Left forelimb (tissue), 1 donor: ENCODE measurements around the gene TMEM121B.
A peak's percentile ranks its signal among the peaks of the same experiment; 100 is the strongest.
"Not testable (repeated sequence)": the region's sequence is repeated elsewhere in the genome, so short reads cannot be mapped to it uniquely, and the experiment has no call there.

Source experiments
- DNase-seq: peaks from one replicate; pipeline ENCODE4 v3.0.0-alpha.2; 2018; ENCODE audit warnings: low spot score

The TMEM121B gene

DNA sequence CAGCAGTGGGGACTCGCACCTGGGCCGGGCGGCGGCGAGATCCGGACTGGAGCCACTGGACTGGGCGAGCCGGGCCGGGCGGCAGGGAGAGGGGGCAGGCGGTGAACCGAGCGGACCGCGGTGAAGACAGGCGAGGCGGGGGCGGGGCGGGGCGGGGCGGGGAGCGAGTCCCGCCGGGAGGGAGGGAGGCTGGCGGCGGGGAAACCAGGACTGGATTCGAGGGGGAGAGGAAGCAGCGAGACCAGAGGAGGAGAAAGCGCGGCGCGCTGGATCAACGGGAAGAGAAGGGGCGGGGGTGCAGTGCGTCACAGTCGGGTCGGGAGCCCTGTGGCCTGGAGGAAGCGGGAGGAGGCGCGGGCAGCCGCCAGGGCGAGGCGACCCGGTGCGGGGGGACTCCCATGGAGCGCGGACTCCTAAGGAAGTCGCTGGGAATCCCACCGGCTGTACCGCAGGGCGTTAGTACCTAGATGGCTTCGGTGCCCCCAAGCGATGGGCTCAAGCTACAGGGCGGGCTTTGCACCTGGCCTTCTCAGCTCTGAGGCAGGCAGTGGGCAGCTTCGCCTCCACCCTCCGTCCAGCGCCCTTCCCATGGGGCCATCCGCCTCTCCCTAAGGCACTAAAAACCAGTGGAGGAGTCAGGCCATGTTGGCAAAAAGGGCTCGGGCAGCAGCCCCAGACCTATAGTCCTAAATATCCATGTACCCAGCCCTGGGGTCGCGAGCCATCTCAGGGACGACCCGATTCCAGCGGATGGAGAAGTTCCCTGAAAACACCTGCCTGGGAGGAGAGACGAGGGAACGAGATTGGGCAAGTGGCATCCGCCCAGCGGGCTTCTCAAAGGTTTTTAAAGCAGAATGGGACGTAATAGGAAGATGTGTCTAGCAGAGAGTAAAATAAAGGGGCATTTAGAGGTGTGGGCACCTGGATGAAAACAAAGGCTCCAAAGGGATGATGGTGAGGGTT lies at the start of gene TMEM121B:
Gene TMEM121B, minus strand, starts transcription at position 128 of the 963 bp plus-strand sequence. CDS start 233 bp downstream, outside the sequence.
- DNase-seq = no peak

DNA sequence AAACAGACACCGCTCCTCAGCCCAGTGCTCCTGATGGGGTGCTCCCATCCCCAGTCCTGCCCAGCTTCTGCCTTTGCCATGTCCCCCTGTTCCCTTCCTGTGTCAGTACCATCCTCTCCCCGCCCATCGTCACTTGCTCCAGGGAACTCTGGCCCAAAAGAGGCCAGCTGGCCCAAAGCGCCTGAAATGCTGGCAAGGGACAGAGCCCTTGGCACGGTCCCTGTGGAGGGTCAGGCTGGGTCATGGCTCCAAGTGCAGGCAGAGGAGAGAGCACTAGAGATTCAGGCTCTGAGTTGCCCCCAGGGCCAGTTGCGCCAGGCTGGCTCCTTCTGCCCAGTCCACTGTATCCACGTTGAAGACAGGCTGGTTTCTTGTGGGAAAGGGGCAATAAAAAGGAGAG lies 46.3 kb upstream of the TMEM121B start:
- no peak for DNase-seq

DNA sequence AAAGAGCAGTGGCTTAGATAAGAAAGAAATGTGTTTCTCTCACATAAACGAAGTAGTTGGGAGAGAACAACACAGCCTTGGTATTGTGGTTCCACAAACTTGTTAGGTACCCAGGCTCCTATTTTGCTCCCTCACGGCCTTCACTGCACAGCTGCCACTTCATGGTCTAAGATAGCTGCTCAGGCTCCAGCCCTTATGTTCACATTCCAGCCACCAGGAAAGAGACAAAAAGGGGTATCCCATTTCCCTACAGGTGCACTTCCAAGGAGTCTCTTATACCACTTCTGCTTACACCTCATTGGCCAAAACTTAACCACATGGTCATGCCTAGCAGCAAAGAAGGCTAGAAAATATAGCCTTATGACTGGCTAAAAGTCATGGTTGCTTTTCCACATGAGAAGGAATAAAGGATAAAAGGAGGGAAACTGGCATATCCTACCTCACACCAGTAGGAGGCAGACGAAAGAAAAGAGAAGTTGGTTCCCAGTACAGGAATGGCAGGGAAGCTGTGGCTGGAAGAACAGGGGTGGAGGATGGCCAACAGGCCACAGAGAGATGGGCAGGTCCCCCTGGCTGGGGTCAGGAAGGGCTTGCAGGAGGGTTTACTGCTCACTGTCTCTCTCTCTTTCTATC lies 43.3 kb upstream of the TMEM121B start:
- DNase-seq = no peak

DNA sequence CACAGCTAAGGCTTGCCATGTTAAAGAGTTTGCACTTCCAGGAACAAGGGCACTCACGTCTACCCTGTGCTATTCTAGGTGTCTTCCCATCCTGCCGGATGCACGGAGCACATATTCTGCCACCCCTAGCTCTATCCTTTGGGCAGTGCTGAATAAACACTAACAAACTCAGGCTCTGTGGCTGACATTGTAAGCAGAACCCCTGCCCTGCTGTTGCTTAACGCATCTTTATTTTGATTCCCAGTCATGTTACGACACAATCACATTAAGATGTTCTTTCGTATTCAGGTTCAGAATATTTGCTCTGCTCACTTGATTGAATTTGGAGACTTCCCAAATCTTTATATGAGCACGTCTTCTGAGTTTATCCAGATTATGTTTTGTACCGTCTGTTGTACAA lies 41.6 kb upstream of the TMEM121B start:
- DNase-seq = no peak

DNA sequence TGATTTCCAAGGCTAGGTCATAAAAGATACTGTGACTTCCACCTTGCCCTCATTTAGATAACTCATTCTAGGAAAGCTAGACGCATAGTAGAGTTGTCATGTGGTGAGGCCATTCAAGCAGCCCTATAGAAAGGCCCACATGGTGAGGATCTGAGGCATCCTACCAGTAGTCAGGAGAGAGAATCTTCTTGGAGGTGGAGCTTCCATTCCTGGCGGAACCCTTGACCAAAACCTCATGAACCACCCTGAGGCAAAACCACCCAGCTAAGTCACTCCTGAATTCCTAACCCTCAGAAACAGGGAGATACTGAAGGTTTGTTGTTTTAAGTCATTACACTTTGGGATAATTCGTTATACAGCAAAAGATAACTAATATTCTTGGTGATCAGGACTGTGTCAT lies 40.8 kb upstream of the TMEM121B start:
- DNase-seq = no peak

DNA sequence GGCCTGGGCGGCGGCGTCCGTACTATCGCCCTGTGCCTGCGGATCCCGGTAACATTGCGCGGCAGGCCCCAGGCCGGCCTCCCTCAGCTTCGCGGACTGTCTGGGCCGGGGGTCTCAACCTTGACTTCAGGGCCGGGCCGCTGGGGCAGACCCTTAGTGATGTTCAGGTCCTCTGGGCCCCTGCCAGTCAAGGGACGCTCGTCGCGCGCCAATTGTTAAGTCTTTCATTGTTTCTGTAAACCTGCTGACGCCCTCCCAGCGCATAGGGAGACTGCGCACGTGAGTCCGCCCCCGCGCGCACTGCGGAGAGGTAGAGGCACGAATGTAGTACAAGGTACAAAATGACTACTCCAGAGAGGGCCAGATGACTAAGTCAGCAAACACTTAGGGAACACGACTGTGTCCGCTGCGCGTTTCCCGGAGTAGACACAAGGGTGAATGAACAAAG lies 38.4 kb upstream of the TMEM121B start:
- DNase-seq = no peak

DNA sequence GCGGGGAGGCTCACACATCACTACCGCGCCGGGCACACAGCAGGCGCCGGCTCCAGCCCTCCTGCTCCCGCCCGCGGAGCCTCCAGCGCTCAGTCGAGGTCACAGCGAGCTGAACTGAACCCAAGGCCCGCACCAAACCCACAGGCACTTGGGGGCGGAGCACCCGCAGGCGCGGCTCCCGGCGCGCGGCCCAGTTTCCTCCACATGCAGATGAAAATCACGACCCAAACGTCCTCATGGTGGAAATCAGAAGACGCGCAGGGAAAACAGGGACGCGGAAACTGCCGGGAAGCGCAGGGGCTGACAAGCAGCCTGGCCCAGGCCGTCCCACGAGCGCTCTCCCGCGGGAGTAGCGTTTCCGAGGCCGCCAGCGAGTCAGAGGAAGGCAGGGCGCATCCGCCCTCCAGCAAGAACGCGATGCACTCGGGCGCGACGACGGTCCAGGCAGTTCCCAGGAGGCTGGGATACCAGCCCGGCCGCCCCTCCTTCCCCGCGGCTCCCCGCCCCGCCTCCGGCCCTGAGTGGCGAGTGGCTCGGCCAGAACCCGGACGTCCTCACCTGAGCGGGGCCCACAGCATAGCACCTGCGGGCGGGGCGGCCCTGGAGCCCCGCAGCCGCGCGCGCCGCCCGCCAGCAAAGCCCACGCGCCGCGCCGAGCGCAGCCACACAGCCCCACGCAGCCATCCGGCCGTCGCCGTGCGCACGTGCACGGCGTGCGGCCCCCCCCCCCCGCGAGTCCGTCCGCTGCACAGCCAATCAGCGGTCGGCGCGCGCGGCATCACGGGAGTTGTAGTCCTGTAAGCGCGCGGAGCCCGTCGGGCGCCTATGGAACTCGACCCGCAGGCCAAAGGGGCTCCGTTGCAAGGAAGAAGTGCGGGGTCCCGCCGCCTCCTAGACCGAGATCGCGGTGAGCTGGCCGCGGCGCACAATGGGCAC lies 37.7 kb upstream of the TMEM121B start, which contains the start of gene HDHD5:
Gene HDHD5, minus strand, starts transcription at position 710 of the 936 bp plus-strand sequence. Its CDS starts 26 bp downstream, at position 684.
- peak; percentile 94 for DNase-seq

DNA sequence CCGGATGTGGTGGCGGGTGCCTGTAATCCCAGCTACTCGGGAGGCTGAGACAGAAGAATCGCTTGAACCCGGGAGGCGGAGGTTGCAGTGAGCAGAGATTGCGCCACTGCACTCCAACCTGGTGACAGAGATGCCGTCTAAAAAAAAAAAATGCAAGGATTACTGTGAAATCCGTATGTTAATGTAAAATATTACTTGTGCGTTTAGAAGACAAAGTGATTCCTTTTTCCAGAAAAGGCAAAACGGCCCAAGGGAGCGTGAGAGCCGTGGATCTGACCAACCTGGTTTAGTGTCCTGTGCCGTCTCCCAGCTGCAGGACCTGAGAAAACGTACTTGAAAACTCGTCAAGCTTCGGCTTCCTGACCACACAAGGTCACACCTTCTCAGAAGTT lies 37.0 kb upstream of the TMEM121B start:
- DNase-seq = no peak

DNA sequence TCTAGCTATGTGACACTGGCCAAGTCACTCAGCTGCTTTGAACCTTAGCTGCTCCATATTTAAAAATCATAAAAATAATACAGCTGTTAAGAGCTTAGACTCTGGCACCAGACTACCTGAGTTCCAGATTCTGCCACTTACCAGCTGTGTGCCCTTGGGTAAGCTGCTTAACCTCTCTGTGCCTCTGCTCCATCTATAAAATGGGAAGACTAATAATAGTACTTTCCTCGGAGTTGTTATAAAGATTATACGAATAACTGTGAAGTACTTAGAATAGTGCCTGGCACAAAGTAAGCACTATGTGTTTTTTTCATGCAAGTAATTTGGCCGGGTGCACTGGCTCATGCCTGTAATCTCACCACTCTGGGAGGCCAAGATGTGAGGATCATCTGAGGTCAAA lies 36.6 kb upstream of the TMEM121B start:
- DNase-seq = no peak

DNA sequence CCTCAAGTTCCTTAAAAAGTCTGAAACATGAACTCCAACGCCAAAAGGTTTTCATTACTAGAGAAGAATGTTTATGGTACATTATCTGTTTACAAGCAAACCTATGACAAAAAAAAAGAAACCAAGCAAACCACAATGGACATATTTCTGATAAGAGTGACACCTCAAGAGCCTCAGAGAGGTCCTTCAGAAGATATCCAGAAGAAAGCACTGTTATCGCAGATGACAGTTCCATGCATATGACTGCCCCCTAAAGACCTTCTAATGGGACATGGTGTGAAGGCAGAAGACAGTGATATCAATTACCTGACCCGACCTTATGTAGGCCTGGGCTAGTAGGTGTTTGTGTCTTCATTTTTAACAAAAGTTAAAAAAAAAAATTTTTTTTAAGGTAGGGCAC lies 34.8 kb upstream of the TMEM121B start:
- no peak for DNase-seq

DNA sequence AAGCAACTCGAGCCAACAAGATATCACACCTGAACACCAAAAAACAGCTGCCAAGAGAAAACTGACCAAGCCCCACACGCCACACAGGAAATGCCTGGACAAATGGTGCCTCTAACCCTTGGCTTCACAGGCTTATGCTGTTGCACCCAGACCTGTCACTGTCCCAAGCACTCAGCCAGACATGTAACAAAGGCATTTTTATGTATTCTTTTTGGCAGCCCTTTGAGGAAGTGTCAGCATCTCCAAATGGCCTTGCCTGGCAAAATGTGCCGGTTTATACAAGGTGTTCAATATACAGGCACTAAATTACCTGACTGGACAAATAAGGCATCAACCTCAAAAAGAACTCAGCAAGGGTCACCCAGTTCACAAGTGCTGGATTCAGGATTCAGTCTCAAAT lies 31.8 kb upstream of the TMEM121B start:
- DNase-seq = no peak

DNA sequence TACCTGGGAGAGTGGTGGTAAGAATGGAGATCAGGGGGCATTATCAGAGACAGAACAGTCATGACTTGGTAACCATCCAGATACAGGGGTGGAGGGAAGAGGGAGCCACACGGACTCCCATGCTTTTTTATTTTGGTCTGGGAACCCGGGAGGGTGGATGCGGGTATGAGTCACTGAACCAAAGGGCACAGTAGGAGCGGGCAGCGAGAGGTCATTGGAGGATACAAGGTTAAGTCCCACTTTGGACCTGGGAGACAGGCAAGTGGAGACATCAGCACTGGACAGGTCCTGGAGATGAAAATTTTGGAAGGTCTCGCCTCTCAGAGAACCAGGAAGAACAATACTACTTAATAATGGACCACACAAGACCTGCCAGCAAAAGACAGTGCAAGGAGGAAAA lies 31.2 kb upstream of the TMEM121B start:
- no peak for DNase-seq

DNA sequence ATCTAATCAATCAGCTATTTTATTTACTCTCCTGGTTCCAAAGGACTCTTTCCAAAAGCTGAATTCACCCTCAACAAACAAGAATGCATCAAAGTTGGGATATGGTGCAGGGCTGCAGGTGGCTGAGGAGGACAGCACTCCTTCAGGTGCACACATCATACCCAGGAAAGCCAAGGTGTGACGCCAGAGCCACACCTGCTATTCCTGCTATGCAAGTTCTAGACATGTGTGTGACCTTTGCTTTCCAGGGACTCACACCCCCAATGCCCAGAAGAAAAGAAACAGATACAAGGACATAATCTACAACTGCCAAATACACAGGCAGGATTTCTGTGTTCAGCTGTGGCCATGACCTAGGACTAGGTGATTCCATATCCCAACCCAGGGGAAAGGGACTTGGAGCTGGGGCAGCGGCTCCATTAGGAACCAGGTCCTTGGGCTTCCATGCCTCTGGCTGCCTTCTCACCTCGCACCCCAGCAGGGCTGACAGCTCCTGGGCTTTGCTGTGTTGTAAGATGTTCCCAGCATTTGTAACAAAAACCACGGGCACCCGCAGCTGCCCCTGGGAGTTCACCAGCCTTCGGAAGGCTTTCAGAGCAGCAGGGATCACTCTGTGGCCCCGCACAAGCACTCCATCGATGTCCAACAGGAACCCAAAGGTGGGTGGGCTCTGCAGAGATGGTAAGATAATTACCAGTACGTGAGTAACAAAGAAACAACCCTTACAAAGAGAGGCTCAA lies 28.1 kb upstream of the TMEM121B start:
- no peak for DNase-seq

DNA sequence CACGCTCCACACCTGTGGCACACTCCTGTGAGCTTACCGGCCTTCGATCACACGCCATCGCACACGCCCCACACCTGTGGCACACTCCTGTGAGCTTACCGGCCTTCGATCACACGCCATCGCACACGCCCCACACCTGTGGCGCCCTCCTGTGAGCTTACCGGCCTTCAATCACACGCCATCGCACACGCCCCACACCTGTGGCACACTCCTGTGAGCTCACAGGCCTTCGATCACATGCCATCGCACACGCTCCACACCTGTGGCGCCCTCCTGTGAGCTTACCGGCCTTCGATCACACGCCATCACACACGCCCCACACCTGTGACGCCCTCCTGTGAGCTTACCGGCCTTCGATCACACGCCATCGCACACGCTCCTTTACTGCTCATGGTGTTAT lies 26.3 kb upstream of the TMEM121B start:
- not testable (repeated sequence) for DNase-seq

DNA sequence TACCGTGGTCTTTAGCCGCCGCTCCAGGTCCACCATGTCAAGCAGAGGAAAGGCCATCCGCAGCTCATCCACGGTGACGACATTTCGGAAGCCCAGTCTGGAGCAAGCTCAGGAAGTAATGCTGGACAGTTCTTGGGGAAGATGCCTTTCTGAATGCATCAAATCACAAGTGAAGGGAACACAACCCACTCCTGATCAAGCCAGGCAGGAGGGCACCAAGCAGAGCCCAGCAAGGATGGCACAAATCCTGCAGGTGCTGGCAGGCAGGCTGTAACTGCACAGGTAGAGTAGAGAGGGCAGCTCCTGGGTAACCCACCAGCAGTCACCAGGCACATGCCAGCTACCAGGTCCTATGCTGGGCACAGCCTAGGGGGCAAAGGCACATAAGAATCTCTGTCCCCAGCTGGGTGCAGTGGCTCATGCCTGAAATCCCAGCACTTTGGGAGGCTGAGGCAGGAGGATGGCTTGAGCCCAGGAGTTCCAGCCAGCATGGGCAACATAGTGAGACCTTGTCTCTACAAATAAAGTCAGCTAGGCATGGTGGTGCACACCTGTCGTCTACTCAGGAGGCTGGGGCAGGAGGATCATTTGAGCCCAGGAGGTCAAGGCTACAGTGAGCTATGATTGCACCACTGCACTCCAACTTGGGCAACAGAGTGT lies 24.0 kb upstream of the TMEM121B start:
- DNase-seq = no peak

DNA sequence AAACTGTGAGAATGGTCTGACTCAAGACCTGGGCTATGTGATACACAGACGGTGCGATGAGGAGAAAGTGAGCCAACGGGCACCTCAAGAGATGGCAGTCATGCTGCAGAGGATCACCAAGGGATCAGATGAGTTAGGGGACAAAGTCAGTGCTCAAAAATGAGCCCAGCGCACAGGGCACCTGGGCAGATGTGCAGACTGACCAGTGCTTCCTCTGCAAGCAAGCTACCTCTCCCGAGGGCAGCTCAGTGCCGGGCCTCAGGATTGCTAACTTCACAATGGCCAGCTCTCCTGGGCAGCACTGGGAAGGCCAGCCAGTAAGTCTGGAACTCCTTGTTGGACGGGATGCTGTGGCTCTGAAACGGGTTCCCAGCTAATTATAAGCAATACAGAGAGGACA lies 22.7 kb upstream of the TMEM121B start:
- no peak for DNase-seq

DNA sequence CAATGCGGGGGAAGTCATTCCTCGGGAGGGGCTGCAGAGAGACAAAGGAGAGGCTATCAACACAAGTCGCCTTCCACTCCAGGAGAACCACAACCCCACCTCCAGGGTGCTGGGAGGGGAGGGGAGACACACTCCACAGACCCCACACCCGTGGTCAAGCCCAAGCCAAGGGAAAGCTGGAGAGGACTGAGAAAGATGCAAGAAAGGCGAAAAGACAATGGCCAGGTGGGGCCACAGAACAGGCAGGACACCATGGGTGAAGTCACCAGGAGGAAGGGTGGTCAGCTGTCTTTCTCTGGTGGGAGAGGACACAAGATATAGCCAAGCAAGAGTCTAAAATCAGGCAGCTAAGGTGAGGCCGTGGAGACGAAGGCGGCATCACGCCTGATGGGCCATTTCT lies 21.9 kb upstream of the TMEM121B start:
- DNase-seq = no peak

DNA sequence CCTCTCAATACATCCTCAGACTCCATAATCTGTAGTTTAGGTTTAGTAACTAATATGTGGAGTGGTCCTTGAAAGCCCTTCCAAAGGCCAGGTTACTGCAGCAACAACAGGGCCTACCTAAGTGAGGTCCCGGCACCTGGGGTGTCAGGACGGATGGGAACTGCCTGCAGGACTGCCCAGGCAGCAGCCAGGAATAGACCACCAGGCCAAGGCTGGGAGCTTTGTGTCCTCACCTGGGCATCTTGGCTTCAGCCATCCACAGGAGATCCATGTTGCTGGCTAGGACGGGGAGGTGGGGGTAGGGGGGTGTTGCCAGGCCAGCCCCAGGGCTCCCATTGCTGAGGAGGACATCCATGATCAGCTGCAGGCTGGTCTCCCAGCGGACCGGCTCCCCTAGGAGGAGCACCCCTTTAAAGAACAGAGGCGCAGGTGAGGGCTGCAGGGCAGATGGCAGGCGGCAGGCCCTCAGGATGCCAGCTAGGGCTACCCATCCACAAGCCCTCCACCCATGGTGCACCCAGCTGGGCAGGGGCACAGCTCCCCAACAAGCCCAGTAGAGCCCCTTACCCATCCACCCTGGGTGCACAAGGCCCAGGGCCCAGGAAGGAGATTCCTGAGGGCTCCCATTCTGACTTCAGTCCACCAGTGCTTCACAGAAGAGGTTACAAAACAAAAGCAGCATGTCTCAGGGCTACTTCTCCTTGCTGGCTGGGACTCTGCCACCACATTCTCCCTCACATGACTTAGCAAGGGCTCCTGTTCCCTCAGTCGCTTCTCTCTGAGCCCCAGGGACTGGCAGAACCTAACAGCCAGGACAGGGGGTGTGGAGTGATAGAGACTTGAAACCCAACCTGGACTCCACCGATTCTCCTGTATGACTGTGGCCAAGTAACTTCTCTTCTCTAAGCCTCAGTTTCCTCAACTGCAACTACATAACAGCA lies 19.9 kb upstream of the TMEM121B start:
- no peak for DNase-seq

DNA sequence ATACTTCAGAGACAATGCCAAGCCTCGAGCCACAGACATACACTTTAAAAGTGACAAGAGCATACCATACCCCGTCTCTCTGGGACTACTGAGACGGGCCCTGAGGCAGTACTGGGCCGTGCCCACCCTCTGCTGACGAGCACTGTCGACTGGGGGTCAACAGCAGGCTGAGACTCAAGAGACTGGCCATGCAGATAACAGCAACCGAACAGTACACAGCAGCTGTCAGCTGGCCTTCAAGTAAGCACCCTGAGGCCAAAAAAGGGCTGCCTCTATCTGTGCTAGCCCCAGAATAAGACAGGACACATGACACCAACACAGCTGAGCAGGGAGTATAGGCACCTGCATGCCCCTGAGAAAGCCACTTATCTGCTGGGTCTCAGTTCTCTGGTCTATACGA lies 18.9 kb upstream of the TMEM121B start:
- no peak for DNase-seq

DNA sequence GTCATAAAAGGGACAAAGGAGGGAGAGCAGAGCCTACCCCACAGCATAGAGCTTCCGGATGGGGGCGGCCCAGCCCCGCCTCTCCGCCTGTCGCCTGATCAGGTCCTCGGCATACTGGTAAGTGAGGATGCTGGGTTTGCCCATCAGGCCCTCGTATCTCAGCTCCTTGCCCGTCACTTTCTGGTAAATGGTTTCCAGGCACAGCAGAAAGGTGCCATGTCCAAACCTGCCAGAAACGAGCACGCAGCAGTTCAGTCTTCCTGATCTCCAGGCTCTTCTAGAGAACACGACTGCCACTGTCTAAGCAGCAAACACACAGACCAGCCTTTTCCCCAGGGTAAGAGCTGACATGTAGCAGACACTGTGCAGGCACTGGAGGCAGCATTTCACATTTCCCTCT lies 17.4 kb upstream of the TMEM121B start:
- no peak for DNase-seq
